ENCODE results near the gene ENO1. TPM values are rescaled to one million over a fixed set of nuclear protein-coding genes. Genes with fewer than 3 reads are reported as not detected.
A peak's percentile ranks its signal among the peaks of the same experiment; 100 is the strongest.
"Not testable (repeated sequence)": the region's sequence is repeated elsewhere in the genome, so short reads cannot be mapped to it uniquely, and the experiment has no call there.

ENO1 gene
- total RNA-seq, 1 donor from 2014 or later = 1,154 TPM

DNA sequence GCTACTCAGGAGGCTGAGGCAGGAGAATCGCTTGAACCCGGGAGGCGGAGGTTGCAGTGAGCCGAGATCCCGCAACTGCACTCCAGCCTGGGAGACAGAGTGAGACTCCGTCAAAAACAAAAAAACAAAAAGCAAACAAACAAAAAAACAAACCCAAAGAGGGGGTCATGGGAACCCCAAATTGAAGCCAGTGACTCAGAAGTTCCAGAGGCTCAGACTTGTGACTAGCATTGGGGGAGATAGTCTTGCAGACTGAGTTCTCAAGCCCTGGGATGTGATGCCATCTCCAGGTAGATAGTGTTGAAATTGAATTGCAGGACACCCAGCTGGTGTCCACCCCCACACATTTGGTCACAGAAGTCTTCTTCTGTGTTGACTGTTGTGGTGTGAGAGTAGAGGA, 24.9 kb upstream of the ENO1 start:
- H3K27ac Mint-ChIP-seq (ENCODE audit: unreplicated experiment) = peak overlapping the region; percentile 81
- TF ChIP-seq, protein P1, sequence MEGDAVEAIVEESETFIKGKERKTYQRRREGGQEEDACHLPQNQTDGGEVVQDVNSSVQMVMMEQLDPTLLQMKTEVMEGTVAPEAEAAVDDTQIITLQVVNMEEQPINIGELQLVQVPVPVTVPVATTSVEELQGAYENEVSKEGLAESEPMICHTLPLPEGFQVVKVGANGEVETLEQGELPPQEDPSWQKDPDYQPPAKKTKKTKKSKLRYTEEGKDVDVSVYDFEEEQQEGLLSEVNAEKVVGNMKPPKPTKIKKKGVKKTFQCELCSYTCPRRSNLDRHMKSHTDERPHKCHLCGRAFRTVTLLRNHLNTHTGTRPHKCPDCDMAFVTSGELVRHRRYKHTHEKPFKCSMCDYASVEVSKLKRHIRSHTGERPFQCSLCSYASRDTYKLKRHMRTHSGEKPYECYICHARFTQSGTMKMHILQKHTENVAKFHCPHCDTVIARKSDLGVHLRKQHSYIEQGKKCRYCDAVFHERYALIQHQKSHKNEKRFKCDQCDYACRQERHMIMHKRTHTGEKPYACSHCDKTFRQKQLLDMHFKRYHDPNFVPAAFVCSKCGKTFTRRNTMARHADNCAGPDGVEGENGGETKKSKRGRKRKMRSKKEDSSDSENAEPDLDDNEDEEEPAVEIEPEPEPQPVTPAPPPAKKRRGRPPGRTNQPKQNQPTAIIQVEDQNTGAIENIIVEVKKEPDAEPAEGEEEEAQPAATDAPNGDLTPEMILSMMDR (IDR thresholded peaks at IDR 0.05) = peak; percentile 29
- DNase-seq (ENCODE audit: low spot score) = no peak
- peaks cover 40% of the 10 kb centered on the region for H3K4me1 Mint-ChIP-seq (ENCODE audit: low read depth)
- no peaks in the 10 kb centered on the region for H3K9me3 Mint-ChIP-seq (ENCODE audit: low read depth)
- no peak overlapping the region for H3K4me3 Mint-ChIP-seq (ENCODE audit: unreplicated experiment)
- no peaks in the 10 kb centered on the region for H3K27me3 Mint-ChIP-seq (ENCODE audit: low read depth)
- H3K36me3 Mint-ChIP-seq (ENCODE audit: low read depth) = no peaks in the 10 kb centered on the region

DNA sequence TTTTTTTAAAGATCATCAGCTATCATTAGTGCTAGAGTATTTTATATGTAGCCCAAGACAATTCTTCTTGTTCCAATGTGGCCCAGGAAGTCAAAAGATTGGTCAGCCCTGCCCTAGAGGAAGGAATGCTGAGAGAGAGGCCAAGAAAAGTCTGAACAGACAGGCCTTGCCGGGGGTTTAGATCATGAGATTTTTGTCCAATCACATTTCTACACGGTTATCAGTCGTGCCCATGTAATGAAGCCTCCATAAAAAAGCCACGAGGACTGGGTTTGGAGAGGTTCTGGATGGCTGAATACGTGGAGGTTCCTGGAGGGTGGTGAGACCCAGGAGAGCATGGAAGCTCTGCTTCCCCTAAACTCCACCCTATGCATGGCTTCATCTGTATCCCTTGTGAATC, 24.3 kb upstream of the ENO1 start:
- H3K27ac Mint-ChIP-seq (ENCODE audit: unreplicated experiment) = peak overlapping the region; percentile 81
- TF ChIP-seq, protein P1 (IDR thresholded peaks at IDR 0.05) = peak; percentile 48

DNA sequence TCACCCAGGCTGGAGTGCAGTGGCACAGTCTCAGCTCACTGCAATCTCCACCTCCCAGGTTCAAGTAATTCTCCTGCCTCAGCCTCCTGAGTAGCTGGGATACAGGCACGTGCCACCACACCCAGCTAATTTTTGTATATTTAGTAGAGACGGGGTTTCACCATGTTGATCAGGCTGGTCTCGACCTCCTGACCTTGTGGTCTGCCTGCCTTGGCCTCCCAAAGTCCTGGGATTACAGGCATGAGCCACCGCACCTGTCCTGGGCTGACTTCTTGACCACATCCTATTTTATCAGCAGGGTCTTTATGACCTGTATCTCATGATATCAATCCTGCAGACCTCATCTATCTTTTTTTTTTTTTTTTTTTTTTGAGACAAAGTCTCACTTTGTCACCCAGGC, 22.2 kb upstream of the ENO1 start:
- not testable (repeated sequence) for H3K9me3 Mint-ChIP-seq (ENCODE audit: low read depth); H3K27ac Mint-ChIP-seq (ENCODE audit: unreplicated experiment); H3K27me3 Mint-ChIP-seq (ENCODE audit: low read depth); H3K4me3 Mint-ChIP-seq (ENCODE audit: unreplicated experiment); H3K36me3 Mint-ChIP-seq (ENCODE audit: low read depth)
- DNase-seq (ENCODE audit: low spot score) = peak; percentile 18
- peaks cover 30% of the 10 kb centered on the region for H3K4me1 Mint-ChIP-seq (ENCODE audit: low read depth)

More for the DNA sequence above, 24.3 kb upstream of the ENO1 start:
- H3K4me1 Mint-ChIP-seq (ENCODE audit: low read depth) = peaks cover 40% of the 10 kb centered on the region
- H3K9me3 Mint-ChIP-seq (ENCODE audit: low read depth) = no peaks in the 10 kb centered on the region
- DNase-seq (ENCODE audit: low spot score) = no peak
- no peaks in the 10 kb centered on the region for H3K27me3 Mint-ChIP-seq (ENCODE audit: low read depth)
- H3K4me3 Mint-ChIP-seq (ENCODE audit: unreplicated experiment) = no peak overlapping the region
- H3K36me3 Mint-ChIP-seq (ENCODE audit: low read depth) = no peaks in the 10 kb centered on the region

DNA sequence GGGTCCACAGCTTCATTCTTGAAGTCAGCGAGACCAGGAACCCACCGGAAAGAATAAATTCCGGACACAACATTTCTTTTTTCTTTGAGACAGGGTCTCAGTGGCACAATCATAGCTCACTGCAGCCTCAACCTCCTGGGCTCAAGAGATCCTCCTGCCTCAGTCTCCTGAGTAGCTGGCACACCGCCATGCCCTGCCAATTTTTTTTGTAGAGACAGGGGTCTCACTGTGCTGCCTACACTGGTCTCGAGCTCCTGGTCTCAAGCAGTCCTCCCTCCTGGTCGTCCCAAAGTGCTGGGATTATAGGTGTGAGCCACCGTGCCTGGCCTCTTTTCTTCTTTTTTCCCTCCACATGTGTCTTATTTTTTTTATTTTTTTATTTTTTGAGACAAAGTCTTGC, 20.6 kb upstream of the ENO1 start:
- Mint-ChIP-seq H3K27me3 (ENCODE audit: low read depth) (no peaks in the 10 kb centered on the region), H3K36me3 (ENCODE audit: low read depth) (no peaks in the 10 kb centered on the region), H3K27ac (ENCODE audit: unreplicated experiment) (no peak overlapping the region), H3K4me3 (ENCODE audit: unreplicated experiment) (no peak overlapping the region), H3K9me3 (ENCODE audit: low read depth) (no peaks in the 10 kb centered on the region), H3K4me1 (ENCODE audit: low read depth) (peaks cover 16% of the 10 kb centered on the region)
- TF ChIP-seq, protein P1 (IDR thresholded peaks at IDR 0.05) = no peak
- peak; percentile 33 for DNase-seq (ENCODE audit: low spot score)

GRCh38 chr1:8898418-8898817, 19.9 kb upstream of the ENO1 start:
- H3K36me3 Mint-ChIP-seq (ENCODE audit: low read depth); H3K9me3 Mint-ChIP-seq (ENCODE audit: low read depth); H3K4me1 Mint-ChIP-seq (ENCODE audit: low read depth); DNase-seq (ENCODE audit: low spot score); H3K27me3 Mint-ChIP-seq (ENCODE audit: low read depth); H3K4me3 Mint-ChIP-seq (ENCODE audit: unreplicated experiment); H3K27ac Mint-ChIP-seq (ENCODE audit: unreplicated experiment): not testable (repeated sequence)

- not testable (repeated sequence) for H3K4me3 Mint-ChIP-seq (ENCODE audit: unreplicated experiment); H3K4me1 Mint-ChIP-seq (ENCODE audit: low read depth); H3K9me3 Mint-ChIP-seq (ENCODE audit: low read depth)
Measured at GRCh38 chr1:8897505-8897904, 19.0 kb upstream of the ENO1 start.

GRCh38 chr1:8896775-8897174, 18.3 kb upstream of the ENO1 start:
- not testable (repeated sequence) for H3K36me3 Mint-ChIP-seq (ENCODE audit: low read depth); H3K27me3 Mint-ChIP-seq (ENCODE audit: low read depth); DNase-seq (ENCODE audit: low spot score); H3K4me3 Mint-ChIP-seq (ENCODE audit: unreplicated experiment); H3K27ac Mint-ChIP-seq (ENCODE audit: unreplicated experiment); H3K9me3 Mint-ChIP-seq (ENCODE audit: low read depth); H3K4me1 Mint-ChIP-seq (ENCODE audit: low read depth)

More at GRCh38 chr1:8897505-8897904, 19.0 kb upstream of the ENO1 start:
- H3K27ac Mint-ChIP-seq (ENCODE audit: unreplicated experiment); DNase-seq (ENCODE audit: low spot score); H3K27me3 Mint-ChIP-seq (ENCODE audit: low read depth); H3K36me3 Mint-ChIP-seq (ENCODE audit: low read depth): not testable (repeated sequence)
